Cardiac fibroblast (primary cell): ENCODE measurements around the gene MEFV.
A peak's percentile ranks its signal among the peaks of the same experiment; 100 is the strongest.

Experiments used
- DNase-seq, 2 donors: peaks; one replicate each; pipeline versions ENCODE4 v3.0.0 to v3.0.0-alpha.2; 2010; ENCODE audit warnings: low read depth in 2 of 2
- H3K4me3 ChIP-seq, 2 donors: replicated peaks in 1 of 2; 1 replicate in 1 of 2; 2 replicates in 1 of 2; pipeline ENCODE4 v1.5.1; 2011; ENCODE audit warnings: low read depth in 2 of 2, low read length in 2 of 2, mild to moderate bottlenecking in 2 of 2, moderate library complexity in 1 of 2
- TF ChIP-seq, protein P1 (sequence below): IDR thresholded peaks from one replicate; pipeline ENCODE4 v1.5.1; 2011; ENCODE audit warnings: low read depth, mild to moderate bottlenecking, low read length, inconsistent platforms

MEFV gene

DNA sequence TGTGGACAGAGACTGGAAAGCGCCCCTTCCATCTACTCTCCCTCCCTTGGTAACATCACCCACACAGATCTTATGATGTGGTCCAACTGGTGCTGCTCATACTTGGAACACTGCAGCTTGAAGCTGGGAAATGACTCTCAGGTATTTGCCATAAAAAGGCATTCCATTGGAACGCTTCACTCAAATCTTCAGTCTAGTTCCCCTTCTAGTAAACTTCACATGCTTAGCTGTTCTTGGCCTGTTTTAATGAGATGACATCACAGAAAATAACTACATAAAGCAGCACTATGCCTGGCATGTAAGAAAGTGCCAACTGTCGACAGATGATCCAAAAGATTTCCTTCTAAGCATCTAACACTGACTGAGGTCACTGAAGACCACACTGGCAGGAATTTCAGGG is 36.2 kb upstream of the MEFV start:
- DNase-seq: peak in 1 of 2 donors; percentile 12
- TF ChIP-seq, protein P1, sequence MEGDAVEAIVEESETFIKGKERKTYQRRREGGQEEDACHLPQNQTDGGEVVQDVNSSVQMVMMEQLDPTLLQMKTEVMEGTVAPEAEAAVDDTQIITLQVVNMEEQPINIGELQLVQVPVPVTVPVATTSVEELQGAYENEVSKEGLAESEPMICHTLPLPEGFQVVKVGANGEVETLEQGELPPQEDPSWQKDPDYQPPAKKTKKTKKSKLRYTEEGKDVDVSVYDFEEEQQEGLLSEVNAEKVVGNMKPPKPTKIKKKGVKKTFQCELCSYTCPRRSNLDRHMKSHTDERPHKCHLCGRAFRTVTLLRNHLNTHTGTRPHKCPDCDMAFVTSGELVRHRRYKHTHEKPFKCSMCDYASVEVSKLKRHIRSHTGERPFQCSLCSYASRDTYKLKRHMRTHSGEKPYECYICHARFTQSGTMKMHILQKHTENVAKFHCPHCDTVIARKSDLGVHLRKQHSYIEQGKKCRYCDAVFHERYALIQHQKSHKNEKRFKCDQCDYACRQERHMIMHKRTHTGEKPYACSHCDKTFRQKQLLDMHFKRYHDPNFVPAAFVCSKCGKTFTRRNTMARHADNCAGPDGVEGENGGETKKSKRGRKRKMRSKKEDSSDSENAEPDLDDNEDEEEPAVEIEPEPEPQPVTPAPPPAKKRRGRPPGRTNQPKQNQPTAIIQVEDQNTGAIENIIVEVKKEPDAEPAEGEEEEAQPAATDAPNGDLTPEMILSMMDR: no peak
- H3K4me3 ChIP-seq: no peak overlapping the region

DNA sequence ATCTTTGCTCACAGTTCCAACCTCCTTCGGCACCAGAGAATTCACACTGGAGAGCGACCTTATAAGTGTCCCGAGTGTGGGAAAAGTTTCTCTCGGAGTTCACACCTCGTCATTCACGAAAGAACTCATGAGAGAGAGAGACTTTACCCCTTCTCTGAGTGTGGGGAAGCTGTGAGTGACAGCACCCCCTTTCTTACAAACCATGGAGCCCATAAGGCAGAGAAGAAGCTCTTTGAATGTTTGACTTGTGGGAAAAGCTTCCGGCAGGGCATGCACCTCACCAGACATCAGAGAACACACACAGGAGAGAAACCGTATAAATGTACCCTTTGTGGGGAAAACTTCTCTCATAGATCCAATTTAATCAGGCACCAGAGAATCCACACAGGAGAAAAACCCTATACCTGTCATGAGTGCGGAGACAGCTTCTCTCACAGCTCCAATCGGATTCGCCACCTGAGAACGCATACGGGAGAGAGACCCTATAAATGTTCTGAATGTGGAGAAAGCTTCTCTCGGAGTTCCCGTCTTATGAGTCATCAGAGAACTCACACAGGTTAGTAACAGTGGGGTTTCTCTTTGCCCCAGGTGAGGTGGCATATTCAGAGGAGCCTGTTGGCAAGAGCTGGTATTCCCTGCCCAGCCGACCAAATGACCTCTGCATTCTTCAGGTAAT is 33.7 kb upstream of the MEFV start:
- peak in 1 of 2 donors; percentile 6 for DNase-seq
- TF ChIP-seq, protein P1: no peak
- H3K4me3 ChIP-seq: no peak overlapping the region

DNA sequence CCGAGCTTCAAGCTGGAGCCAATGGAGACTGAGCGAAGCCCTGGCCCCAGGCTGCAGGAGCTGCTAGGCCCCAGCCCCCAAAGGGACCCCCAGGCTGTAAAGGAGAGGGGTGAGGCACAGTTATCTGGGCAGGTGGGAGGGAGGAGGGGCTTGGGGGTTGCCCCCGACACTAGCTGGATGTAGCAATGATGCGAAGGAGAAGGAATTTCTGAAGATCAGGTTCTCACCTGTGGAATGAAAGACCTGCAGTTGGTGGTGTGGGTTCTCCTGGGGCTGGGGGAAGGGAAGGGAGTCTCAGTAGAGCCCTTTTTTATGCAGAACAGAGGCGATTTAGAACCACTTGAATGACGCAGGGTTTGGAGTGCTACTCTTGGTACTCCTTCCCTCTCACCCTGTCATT is 28.7 kb upstream of the MEFV start:
- no peak for DNase-seq
- H3K4me3 ChIP-seq: peak overlapping the region; percentile 92 to 99
- TF ChIP-seq, protein P1: no peak

DNA sequence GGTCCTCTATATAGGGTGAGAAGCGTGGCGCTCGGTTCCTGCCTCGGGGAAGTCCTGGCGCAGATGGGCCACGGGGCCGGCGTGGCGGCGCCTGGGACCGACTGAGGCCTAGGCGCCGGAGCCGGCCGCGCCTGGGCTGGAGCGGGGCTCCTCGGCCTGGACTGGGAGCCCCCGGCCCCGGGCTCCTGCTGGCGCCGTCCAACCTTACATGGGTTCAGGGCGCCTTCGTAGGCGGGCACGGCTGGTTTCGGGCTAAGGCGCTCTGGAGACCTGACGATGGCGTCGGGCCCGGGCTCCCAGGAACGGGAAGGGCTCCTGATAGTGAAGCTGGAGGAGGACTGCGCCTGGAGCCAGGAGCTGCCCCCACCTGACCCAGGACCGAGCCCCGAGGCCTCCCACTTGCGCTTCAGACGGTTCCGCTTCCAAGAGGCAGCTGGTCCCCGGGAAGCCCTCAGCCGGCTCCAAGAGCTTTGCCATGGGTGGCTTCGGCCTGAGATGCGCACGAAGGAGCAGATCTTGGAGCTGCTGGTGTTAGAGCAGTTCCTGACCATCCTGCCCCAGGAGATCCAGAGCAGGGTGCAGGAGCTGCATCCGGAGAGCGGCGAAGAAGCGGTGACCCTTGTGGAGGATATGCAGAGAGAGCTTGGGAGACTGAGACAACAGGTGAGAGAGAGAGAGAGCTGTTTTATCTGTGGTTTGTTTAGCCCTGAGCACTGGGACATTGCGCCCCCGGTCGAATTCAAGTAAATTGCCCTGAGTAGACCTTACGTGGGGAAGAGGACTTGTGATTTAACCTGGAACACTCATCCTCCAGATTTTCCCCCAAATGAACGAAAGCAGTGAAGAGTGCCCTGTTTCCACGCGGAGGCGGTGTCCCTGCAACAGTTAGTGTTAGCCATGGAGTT is 27.4 kb upstream of the MEFV start:
- peak in 1 of 2 donors; percentile 9 for DNase-seq
- peak overlapping the region; percentile 92 to 99 for H3K4me3 ChIP-seq
- TF ChIP-seq, protein P1: no peak

DNA sequence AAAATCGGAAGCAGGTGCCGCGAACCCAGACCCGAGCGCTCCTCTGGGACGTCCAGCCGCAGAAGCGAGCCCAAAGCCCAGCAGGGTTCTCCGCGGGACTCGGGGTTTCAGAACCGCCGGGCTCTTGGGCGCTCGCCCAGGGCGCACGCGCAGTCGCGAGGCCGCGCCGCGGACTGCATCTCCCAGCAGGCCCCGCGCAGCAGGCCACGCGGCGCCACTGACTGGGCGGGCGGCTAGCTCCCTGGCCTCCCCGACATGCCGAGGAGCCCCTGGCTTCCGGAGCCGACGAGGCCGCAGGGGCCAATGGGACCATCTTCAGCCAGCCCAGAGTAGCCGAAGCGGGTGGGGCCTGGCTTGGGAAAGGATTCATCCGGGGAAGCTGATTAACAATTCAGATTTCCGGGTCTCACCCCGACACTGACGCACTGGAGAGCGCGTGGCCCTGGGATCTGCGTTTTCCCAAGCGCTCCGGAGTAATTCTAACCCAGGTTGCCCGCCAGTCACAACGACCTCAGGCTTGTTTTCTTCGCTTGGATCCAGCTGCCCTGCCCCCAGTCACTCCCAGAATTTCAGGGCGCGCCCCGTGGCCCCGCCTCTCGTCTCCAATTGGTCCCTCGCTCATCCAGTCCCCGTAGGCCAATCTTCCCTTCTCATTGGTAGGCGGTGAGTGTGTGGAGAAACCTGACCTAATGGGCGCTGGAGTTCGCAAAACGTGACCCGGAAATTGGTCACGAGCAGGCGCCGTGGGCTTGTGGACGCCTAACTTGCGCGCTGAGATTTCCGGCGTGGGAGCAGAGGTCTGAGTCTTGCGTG is 26.5 kb upstream of the MEFV start, which contains the start of gene ZNF263:
Gene ZNF263 (plus strand): TSS at position 762 of the 813 bp plus-strand sequence. CDS start 328 bp downstream, outside the sequence.
- peak; percentile 99 for DNase-seq
- TF ChIP-seq, protein P1: no peak
- peak within 1 kb of the TSS; percentile 92 to 99 for H3K4me3 ChIP-seq

DNA sequence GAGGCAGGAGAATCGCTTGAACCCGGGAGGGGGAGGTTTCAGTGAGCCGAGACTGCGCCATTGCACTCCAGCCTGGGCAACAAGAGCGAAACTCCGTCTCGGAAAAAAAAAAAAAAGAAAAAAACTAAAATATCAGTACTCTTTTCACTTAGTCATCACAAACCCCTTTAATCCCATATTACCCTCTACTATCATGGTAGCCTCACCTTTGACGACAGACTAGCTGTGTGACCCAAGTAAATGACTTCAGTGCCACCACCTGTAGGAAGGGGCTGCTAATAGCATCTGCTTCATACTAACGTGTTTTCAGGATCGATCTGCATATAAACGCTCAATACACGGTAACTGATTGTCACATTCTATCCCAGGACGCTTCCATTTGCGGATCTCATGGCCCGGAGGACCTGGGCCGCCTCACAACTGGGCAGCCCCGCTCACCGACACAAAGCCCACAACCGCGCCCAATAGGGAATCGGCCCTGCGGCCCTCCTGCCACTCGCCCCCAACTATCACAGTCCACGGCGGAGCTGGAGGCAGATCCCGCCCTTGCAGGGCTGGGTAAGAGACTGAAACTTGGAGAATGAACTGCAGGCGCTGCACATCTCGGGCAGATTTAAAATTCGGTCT is 25.8 kb upstream of the MEFV start:
- no peak for DNase-seq
- TF ChIP-seq, protein P1: no peak
- H3K4me3 ChIP-seq: peak overlapping the region; percentile 92 to 99
